ENCODE results near the gene ABTB1. TPM values are rescaled to one million over a fixed set of nuclear protein-coding genes. Genes with fewer than 3 reads are reported as not detected.

ABTB1 gene
- total and polyA plus RNA-seq, 2 donors (not counting 1 experiment from before 2014, with no cell fraction given) = 141 to 259 TPM

- Mint-ChIP-seq H3K9me3 (ENCODE audit: insufficient read depth) (no peaks in the 10 kb centered on the region), H3K27me3 (no peaks in the 10 kb centered on the region), H3K4me3 (no peak overlapping the region), H3K27ac (no peak overlapping the region), H3K4me1 (peaks cover 25% of the 10 kb centered on the region)
- TF ChIP-seq, protein P1, sequence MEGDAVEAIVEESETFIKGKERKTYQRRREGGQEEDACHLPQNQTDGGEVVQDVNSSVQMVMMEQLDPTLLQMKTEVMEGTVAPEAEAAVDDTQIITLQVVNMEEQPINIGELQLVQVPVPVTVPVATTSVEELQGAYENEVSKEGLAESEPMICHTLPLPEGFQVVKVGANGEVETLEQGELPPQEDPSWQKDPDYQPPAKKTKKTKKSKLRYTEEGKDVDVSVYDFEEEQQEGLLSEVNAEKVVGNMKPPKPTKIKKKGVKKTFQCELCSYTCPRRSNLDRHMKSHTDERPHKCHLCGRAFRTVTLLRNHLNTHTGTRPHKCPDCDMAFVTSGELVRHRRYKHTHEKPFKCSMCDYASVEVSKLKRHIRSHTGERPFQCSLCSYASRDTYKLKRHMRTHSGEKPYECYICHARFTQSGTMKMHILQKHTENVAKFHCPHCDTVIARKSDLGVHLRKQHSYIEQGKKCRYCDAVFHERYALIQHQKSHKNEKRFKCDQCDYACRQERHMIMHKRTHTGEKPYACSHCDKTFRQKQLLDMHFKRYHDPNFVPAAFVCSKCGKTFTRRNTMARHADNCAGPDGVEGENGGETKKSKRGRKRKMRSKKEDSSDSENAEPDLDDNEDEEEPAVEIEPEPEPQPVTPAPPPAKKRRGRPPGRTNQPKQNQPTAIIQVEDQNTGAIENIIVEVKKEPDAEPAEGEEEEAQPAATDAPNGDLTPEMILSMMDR (IDR thresholded peaks at IDR 0.05) = no peak
- no peak for TF ChIP-seq EZH2 (IDR thresholded peaks at IDR 0.05; ENCODE audit: borderline replicate concordance, insufficient read depth, low read depth, low read length, poor library complexity, severe bottlenecking)
- Histone ChIP-seq H3K4me2 (replicated peaks; ENCODE audit: low read depth, low read length, poor library complexity, severe bottlenecking) (no peak overlapping the region), H2AFZ (ENCODE audit: insufficient read depth, low read depth, low read length, poor library complexity, severe bottlenecking) (no peak overlapping the region), H3K27me3 (replicated peaks in 1 of 4; ENCODE audit: control extremely low read depth in 1 of 4, control insufficient read depth in 3 of 4, insufficient read depth in 4 of 4, low read length in 3 of 4) (peaks cover 0 to 6% (median 1%) of the 10 kb centered on the region in 4 experiments), H3K9me3 (ENCODE audit: control extremely low read depth in 1 of 3, control insufficient read depth in 2 of 3, insufficient read depth in 1 of 3, low read length in 2 of 3) (no peaks in the 10 kb centered on the region), H3K36me3 (replicated peaks in 1 of 2; ENCODE audit: control extremely low read depth in 1 of 2, control insufficient read depth in 1 of 2, extremely low read depth in 1 of 2, insufficient read depth in 2 of 2, low read length in 1 of 2) (no peaks in the 10 kb centered on the region), H3K79me2 (ENCODE audit: control insufficient read depth, insufficient read depth, low read length) (no peaks in the 10 kb centered on the region), H3K27ac (ENCODE audit: low read length in 2 of 2) (no peak overlapping the region), H3K4me1 (ENCODE audit: control insufficient read depth in 2 of 2, insufficient read depth in 2 of 2, low read length in 2 of 2) (peaks cover 6 to 13% of the 10 kb centered on the region in 2 donors), H3K4me3 (ENCODE audit: control extremely low read depth in 1 of 5, extremely low read depth in 1 of 5, insufficient read depth in 1 of 5, low read depth in 2 of 5, low read length in 4 of 5) (no peak overlapping the region), H4K20me1 (ENCODE audit: control insufficient read depth, insufficient read depth, low read length, poor library complexity, severe bottlenecking) (no peaks in the 10 kb centered on the region), H3K9ac (ENCODE audit: low read length) (no peak overlapping the region)
- ATAC-seq (ENCODE audit: low read depth) = no peak
- no peak for DNase-seq
- intact Hi-C loops (cut with micrococcal nuclease) = no loop called here
- ChIA-PET POLR2A (no interaction called here), CTCF (interaction anchor here (1.0 to 1.8 kb wide), 2 partner anchors 9 to 282 kb away, joined by 3 to 4 read pairs; no protein-coding TSS in a partner anchor)
- 95% methylated on average over 18 of the region's 20 CpGs for WGBS (ENCODE audit: insufficient coverage)
Measured at GRCh38 chr3:127688416-127689265, 15.9 kb downstream of the ABTB1 start.

- no peaks in the 10 kb centered on the region for H3K79me2 ChIP-seq (ENCODE audit: control insufficient read depth, insufficient read depth, low read length)
- no peak overlapping the region for H3K9ac ChIP-seq (ENCODE audit: low read length)
- Mint-ChIP-seq H3K9me3 (ENCODE audit: insufficient read depth) (no peaks in the 10 kb centered on the region), H3K27me3 (no peaks in the 10 kb centered on the region), H3K4me1 (peaks cover 22% of the 10 kb centered on the region), H3K4me3 (no peak overlapping the region), H3K27ac (no peak overlapping the region)
- no peaks in the 10 kb centered on the region for H4K20me1 ChIP-seq (ENCODE audit: control insufficient read depth, insufficient read depth, low read length, poor library complexity, severe bottlenecking)
- H3K4me2 ChIP-seq (replicated peaks; ENCODE audit: low read depth, low read length, poor library complexity, severe bottlenecking) = no peak overlapping the region
- H3K4me1 ChIP-seq (ENCODE audit: control insufficient read depth in 2 of 2, insufficient read depth in 2 of 2, low read length in 2 of 2) = peaks cover 6 to 13% of the 10 kb centered on the region in 2 donors
- CTCF ChIA-PET = interaction anchor here (1.0 to 1.8 kb wide), 2 partner anchors 10 to 282 kb away, joined by 3 to 4 read pairs; no protein-coding TSS in a partner anchor
- no peaks in the 10 kb centered on the region for H3K36me3 ChIP-seq (replicated peaks in 1 of 2; ENCODE audit: control extremely low read depth in 1 of 2, control insufficient read depth in 1 of 2, extremely low read depth in 1 of 2, insufficient read depth in 2 of 2, low read length in 1 of 2)
- ATAC-seq (ENCODE audit: low read depth) = no peak
- no peaks in the 10 kb centered on the region for H3K9me3 ChIP-seq (ENCODE audit: control extremely low read depth in 1 of 3, control insufficient read depth in 2 of 3, insufficient read depth in 1 of 3, low read length in 2 of 3)
- POLR2A ChIA-PET = no interaction called here
- no peak overlapping the region for H3K27ac ChIP-seq (ENCODE audit: low read length in 2 of 2)
- peaks cover 0 to 6% (median 1%) of the 10 kb centered on the region in 4 experiments for H3K27me3 ChIP-seq (replicated peaks in 1 of 4; ENCODE audit: control extremely low read depth in 1 of 4, control insufficient read depth in 3 of 4, insufficient read depth in 4 of 4, low read length in 3 of 4)
- no peak overlapping the region for H2AFZ ChIP-seq (ENCODE audit: insufficient read depth, low read depth, low read length, poor library complexity, severe bottlenecking)
- intact Hi-C loops (cut with micrococcal nuclease) = no loop called here
- H3K4me3 ChIP-seq (ENCODE audit: control extremely low read depth in 1 of 5, extremely low read depth in 1 of 5, insufficient read depth in 1 of 5, low read depth in 2 of 5, low read length in 4 of 5) = no peak overlapping the region
- no peak for DNase-seq
- TF ChIP-seq EZH2 (IDR thresholded peaks at IDR 0.05; ENCODE audit: borderline replicate concordance, insufficient read depth, low read depth, low read length, poor library complexity, severe bottlenecking) = no peak
- TF ChIP-seq, protein P1 (IDR thresholded peaks at IDR 0.05) = no peak
- over 99% methylated on average over 15 of the region's 19 CpGs for WGBS (ENCODE audit: insufficient coverage)
Measured at GRCh38 chr3:127689266-127689860, 16.6 kb downstream of the ABTB1 start.
